Globus pallidus (tissue), 1 donor: Measurements from ENCODE around the gene NOP14.
"Not testable (repeated sequence)": the region's sequence is repeated elsewhere in the genome, so short reads cannot be mapped to it uniquely, and the experiment has no call there.

Experiments used
- DNase-seq: peaks from one replicate; pipeline ENCODE4 v3.0.0-alpha.2; 2015; ENCODE audit warnings: low spot score

The NOP14 gene

GRCh38 chr4:2961811-2962441 is 1.3 kb downstream of the NOP14 start:
- DNase-seq: no peak

GRCh38 chr4:2961421-2961810 is 1.8 kb downstream of the NOP14 start:
- DNase-seq: no peak

- DNase-seq: not testable (repeated sequence)
These were observed 2.8 kb downstream of the NOP14 start for GRCh38 chr4:2960450-2960849.

- DNase-seq: no peak
These were observed 4.8 kb downstream of the NOP14 start for GRCh38 chr4:2958446-2958845.

- not testable (repeated sequence) for DNase-seq
These were observed 7.8 kb downstream of the NOP14 start for GRCh38 chr4:2955186-2956044.

- DNase-seq: no peak
These were observed 8.6 kb downstream of the NOP14 start for GRCh38 chr4:2954358-2955185.

GRCh38 chr4:2953496-2953895 is 9.7 kb downstream of the NOP14 start:
- no peak for DNase-seq

- DNase-seq: no peak
These were observed 12.8 kb downstream of the NOP14 start for GRCh38 chr4:2950221-2950989.

GRCh38 chr4:2949782-2950125 is 13.5 kb downstream of the NOP14 start:
- DNase-seq: no peak

GRCh38 chr4:2948895-2949781 is 14.1 kb downstream of the NOP14 start:
- DNase-seq: no peak

- DNase-seq: no peak
These were observed 15.3 kb downstream of the NOP14 start for GRCh38 chr4:2947926-2948325.

- DNase-seq: no peak
These were observed 16.2 kb downstream of the NOP14 start for GRCh38 chr4:2946812-2947600.

- DNase-seq: not testable (repeated sequence)
These were observed 17.3 kb downstream of the NOP14 start for GRCh38 chr4:2945619-2946604.

GRCh38 chr4:2944586-2945526 is 18.4 kb downstream of the NOP14 start:
- DNase-seq: no peak

GRCh38 chr4:2944091-2944482 is 19.1 kb downstream of the NOP14 start:
- DNase-seq: no peak

- DNase-seq: no peak
These were observed 19.7 kb downstream of the NOP14 start for GRCh38 chr4:2943364-2944090.
